Measurements from ENCODE around the gene KRTAP17-1. TPM values are rescaled to one million over a fixed set of nuclear protein-coding genes. Genes with fewer than 3 reads are reported as not detected.

The KRTAP17-1 gene
- polyA plus RNA-seq, 1 donor (not counting 4 experiments of a cell fraction or from before 2014, with no cell fraction given) = not detected

DNA sequence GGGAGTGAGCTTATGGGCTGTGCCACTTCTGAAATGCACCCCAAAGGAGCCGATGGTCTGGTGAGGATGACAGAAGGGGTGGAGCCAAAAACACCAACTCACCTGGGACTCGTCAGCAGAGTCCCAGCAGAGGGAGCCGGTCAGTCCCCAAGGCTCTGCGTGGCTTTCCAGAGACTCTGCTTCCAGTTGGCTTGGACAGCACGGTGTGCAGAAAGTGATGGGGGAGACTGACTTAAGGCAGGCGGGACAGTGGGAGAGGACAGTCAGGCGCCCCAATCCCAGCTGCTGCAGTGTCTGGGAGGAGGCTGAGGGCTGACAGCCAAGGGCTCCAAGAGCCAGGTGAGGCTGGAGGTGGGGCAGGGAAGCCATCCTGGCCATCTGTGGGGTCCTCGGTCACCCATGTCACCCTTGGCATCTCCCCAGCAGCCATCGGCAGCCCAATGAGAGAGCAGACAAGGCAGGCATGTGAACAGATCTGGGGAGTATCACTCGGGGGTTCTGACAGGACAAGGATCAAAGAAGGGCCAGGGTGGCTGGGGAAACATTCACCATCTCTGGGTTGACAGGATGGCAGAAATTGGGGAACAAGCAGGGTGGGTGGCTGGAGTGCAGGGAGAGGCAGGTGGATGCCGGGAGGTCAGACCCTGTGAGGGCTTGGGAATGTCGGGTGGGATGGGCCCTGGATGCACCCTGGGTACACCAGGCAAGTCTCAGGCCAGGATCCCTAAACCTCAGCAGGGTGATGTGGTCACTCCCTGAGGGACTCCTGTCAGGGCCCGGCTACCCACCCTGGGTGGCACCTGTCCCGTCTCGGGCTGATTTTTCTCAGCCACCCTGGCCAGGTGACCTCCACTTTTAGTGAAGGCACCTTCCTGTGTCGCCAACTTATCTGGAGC lies 8.9 kb upstream of the KRTAP17-1 start:
- H3K4me3 ChIP-seq (ENCODE audit: control insufficient read depth in 2 of 3, extremely low read depth in 1 of 3, insufficient read depth in 2 of 3, low read depth in 1 of 3, low read length in 3 of 3) = no peak overlapping the region
- no peak overlapping the region for H3K9ac ChIP-seq (ENCODE audit: control insufficient read depth, extremely low read depth, insufficient read depth, low read length)
- no peak overlapping the region for H3K4me2 ChIP-seq (ENCODE audit: control insufficient read depth, extremely low read depth, insufficient read depth, low read depth, low read length)
- H3K36me3 ChIP-seq (ENCODE audit: control insufficient read depth in 2 of 2, extremely low read depth in 1 of 2, insufficient read depth in 2 of 2, low read length in 2 of 2) = no peaks in the 10 kb centered on the region
- H4K20me1 ChIP-seq (ENCODE audit: control insufficient read depth, extremely low read depth, insufficient read depth, low read length) = no peaks in the 10 kb centered on the region
- no peak overlapping the region for H3K27ac ChIP-seq (ENCODE audit: control insufficient read depth, insufficient read depth, low read length)
- H2AFZ ChIP-seq (ENCODE audit: control insufficient read depth, low read length) = no peak overlapping the region
- dilution Hi-C loops (cut with MboI; ENCODE audit: extremely low pct_ligation_motif_present, low sequenced_read_pairs) = no loop called here
- FAIRE-seq (peak; percentile 84), DNase-seq (ENCODE audit: low read depth, low spot score) (no peak)
- no peaks in the 10 kb centered on the region for H3K27me3 ChIP-seq (ENCODE audit: control insufficient read depth, extremely low read depth, insufficient read depth, low read length)
- TF ChIP-seq EZH2 (IDR thresholded peaks at IDR 0.05; ENCODE audit: low read length) = no peak
- TF ChIP-seq, protein P1, sequence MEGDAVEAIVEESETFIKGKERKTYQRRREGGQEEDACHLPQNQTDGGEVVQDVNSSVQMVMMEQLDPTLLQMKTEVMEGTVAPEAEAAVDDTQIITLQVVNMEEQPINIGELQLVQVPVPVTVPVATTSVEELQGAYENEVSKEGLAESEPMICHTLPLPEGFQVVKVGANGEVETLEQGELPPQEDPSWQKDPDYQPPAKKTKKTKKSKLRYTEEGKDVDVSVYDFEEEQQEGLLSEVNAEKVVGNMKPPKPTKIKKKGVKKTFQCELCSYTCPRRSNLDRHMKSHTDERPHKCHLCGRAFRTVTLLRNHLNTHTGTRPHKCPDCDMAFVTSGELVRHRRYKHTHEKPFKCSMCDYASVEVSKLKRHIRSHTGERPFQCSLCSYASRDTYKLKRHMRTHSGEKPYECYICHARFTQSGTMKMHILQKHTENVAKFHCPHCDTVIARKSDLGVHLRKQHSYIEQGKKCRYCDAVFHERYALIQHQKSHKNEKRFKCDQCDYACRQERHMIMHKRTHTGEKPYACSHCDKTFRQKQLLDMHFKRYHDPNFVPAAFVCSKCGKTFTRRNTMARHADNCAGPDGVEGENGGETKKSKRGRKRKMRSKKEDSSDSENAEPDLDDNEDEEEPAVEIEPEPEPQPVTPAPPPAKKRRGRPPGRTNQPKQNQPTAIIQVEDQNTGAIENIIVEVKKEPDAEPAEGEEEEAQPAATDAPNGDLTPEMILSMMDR (optimal IDR thresholded peaks at IDR 0.05 in 1 of 3, IDR thresholded peaks at IDR 0.05 in 1 of 3, conservative IDR thresholded peaks at IDR 0.05 in 1 of 3; ENCODE audit: extremely low read depth in 1 of 3, insufficient read depth in 2 of 3, low read length in 3 of 3) = peak; percentile 47 to 74 (median 72)
- no peaks in the 10 kb centered on the region for H3K9me3 ChIP-seq (ENCODE audit: control insufficient read depth, low read depth, low read length)
- H3K4me1 ChIP-seq (ENCODE audit: control insufficient read depth, extremely low read depth, insufficient read depth, low read length) = no peaks in the 10 kb centered on the region
- no peaks in the 10 kb centered on the region for H3K9me1 ChIP-seq (ENCODE audit: control insufficient read depth, extremely low read depth, insufficient read depth, low read length)
- H3K79me2 ChIP-seq (ENCODE audit: control insufficient read depth, insufficient read depth, low read length) = no peaks in the 10 kb centered on the region

DNA sequence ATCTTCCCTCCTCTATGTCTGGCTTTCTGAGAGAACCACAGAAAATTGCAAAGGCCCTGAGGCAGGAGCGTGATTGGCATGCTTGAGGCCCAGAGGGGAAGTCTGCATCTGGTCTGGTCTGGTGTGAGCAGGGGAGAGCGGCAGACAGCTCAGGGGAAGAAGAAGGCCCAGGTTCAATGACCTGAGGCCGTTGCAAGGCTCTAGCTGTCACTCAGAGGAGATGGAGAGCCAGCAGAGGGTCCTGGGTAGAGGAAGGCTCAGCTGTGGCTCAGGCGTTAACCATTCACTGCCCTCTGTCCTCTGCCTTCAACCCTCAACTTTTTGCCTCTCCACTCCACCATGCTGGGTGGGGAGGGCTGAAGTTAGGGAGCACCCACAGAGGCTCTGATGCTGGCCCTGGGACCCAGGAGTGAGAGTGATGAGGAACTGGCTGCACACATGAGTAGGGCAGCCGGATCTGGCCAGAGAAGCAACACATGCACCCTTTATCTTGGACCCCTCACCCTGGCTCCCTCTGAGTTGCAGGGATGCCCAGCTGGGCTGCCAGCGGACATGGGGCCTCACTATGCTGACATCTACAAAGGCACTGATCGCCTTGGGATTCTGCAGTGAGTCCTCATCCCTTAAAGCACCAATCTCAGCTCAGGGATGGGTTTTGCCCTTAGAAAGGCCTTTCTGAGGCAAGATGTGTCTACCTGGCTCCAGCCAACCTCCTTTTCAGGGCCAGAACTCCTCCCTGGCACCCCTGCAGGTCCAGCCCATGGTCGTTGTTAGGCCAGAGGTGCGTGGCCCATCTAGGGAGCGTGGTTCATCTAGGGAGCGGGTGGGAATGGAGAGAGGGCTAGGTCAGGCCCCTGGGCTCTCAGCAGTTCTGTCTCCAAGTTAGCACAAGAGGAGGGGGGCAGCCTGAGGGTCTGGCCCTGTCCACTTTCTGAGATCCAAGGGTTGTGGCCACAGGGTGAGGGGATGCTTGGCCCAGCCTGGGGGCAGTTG lies 7.7 kb upstream of the KRTAP17-1 start:
- no peak overlapping the region for H2AFZ ChIP-seq (ENCODE audit: control insufficient read depth, low read length)
- no peak for DNase-seq (ENCODE audit: low read depth, low spot score)
- dilution Hi-C loops (cut with MboI; ENCODE audit: extremely low pct_ligation_motif_present, low sequenced_read_pairs) = no loop called here
- H3K27me3 ChIP-seq (ENCODE audit: control insufficient read depth, extremely low read depth, insufficient read depth, low read length) = no peaks in the 10 kb centered on the region
- no peaks in the 10 kb centered on the region for H4K20me1 ChIP-seq (ENCODE audit: control insufficient read depth, extremely low read depth, insufficient read depth, low read length)
- no peaks in the 10 kb centered on the region for H3K79me2 ChIP-seq (ENCODE audit: control insufficient read depth, insufficient read depth, low read length)
- FAIRE-seq = no peak
- H3K9me3 ChIP-seq (ENCODE audit: control insufficient read depth, low read depth, low read length) = no peaks in the 10 kb centered on the region
- no peak overlapping the region for H3K4me3 ChIP-seq (ENCODE audit: control insufficient read depth in 2 of 3, extremely low read depth in 1 of 3, insufficient read depth in 2 of 3, low read depth in 1 of 3, low read length in 3 of 3)
- H3K9me1 ChIP-seq (ENCODE audit: control insufficient read depth, extremely low read depth, insufficient read depth, low read length) = no peaks in the 10 kb centered on the region
- no peaks in the 10 kb centered on the region for H3K36me3 ChIP-seq (ENCODE audit: control insufficient read depth in 2 of 2, extremely low read depth in 1 of 2, insufficient read depth in 2 of 2, low read length in 2 of 2)
- TF ChIP-seq, protein P1 (optimal IDR thresholded peaks at IDR 0.05 in 1 of 3, IDR thresholded peaks at IDR 0.05 in 1 of 3, conservative IDR thresholded peaks at IDR 0.05 in 1 of 3; ENCODE audit: extremely low read depth in 1 of 3, insufficient read depth in 2 of 3, low read length in 3 of 3) = no peak
- TF ChIP-seq EZH2 (IDR thresholded peaks at IDR 0.05; ENCODE audit: low read length) = no peak
- no peak overlapping the region for H3K4me2 ChIP-seq (ENCODE audit: control insufficient read depth, extremely low read depth, insufficient read depth, low read depth, low read length)
- H3K9ac ChIP-seq (ENCODE audit: control insufficient read depth, extremely low read depth, insufficient read depth, low read length) = no peak overlapping the region
- H3K27ac ChIP-seq (ENCODE audit: control insufficient read depth, insufficient read depth, low read length) = no peak overlapping the region
- no peaks in the 10 kb centered on the region for H3K4me1 ChIP-seq (ENCODE audit: control insufficient read depth, extremely low read depth, insufficient read depth, low read length)

All from keratinocyte (primary cell).